ENCODE results near the gene GIPC1. TPM values are rescaled to one million over a fixed set of nuclear protein-coding genes. Genes with fewer than 3 reads are reported as not detected.

GIPC1 gene
- total RNA-seq, 1 experiment from 2014 or later, result 103 TPM

DNA sequence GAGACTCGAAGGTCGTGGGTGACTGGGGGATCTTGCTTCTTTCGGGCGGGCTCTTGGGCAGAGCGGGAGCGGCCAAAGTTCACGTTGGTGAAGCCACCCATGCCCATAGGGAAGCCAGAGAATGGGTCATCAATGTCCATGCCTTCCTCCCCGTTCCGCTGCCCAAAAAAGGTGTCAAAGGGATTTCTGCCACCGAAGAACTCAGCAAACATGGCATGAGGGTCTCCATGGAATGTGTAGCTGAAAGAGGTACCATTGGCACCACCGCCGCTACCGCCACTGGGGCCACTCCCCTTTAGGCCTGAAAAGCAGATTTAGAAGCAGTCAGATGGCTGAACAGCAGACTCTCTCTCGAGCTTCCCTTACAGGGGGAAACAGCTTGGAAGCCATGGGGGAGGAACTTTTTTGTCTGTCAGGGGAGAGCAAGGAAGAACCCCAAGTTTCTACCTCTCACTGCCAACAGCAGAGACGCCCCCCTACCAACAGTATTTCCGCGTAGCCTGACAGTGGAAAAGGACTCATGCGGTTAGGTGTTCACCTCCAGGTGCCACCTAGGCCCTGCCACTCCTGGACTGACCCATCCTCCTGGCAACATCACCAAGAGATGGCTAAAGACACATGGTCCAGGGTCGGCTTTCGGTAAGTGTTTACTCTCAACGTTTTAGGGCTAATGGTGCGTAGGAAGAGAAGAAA is 21.0 kb upstream of the GIPC1 start:
- H3K79me2 ChIP-seq (ENCODE audit: insufficient read depth, low read length), result peaks cover 44% of the 10 kb centered on the region
- ChIA-PET POLR2A (interaction anchor here (0.7 to 4.7 kb wide), 3 partner anchors 9 to 34 kb away, joined by 3 to 112 read pairs (median 22); no protein-coding TSS in a partner anchor), RAD21 (ENCODE audit: low non-redundant PET in 1 of 2, low total read pairs in 2 of 2, uncharacterized antibody in 2 of 2, unreplicated experiment in 2 of 2) (interaction anchor here in 1 of 2 experiments (1.7 kb wide), 1 partner anchor 55 kb away, joined by 4 read pairs; the partner anchor contains the start of gene NDUFB7), CTCF (interaction anchor here (1.9 kb wide), 1 partner anchor 38 kb away, joined by 4 read pairs; no protein-coding TSS in a partner anchor)
- H4K20me1 ChIP-seq (ENCODE audit: insufficient read depth), result peaks cover 38% of the 10 kb centered on the region; the same call in 1 of the 2 replicates
- DNase-seq (ENCODE audit: low read depth, low spot score), result no peak
- peak overlapping the region; percentile 97 for H3K27ac ChIP-seq (ENCODE audit: low read depth, low read length)
- no peaks in the 10 kb centered on the region for H3K9me3 ChIP-seq (ENCODE audit: control insufficient read depth in 1 of 2, insufficient read depth in 1 of 2, low read depth in 1 of 2, low read length in 2 of 2)
- H3K9me2 ChIP-seq (ENCODE audit: insufficient read depth), result no peaks in the 10 kb centered on the region
- no peaks in the 10 kb centered on the region for H3K27me3 ChIP-seq (ENCODE audit: insufficient read depth, low read length)
- TF ChIP-seq CEBPB (IDR thresholded peaks at IDR 0.05; ENCODE audit: low read depth) (no peak), TCF7L2 (IDR thresholded peaks at IDR 0.05; ENCODE audit: borderline replicate concordance, extremely low read depth, insufficient read depth, insufficient read length) (no peak), EZH2 (IDR thresholded peaks at IDR 0.05) (no peak), POLR2A (IDR thresholded peaks at IDR 0.05; ENCODE audit: borderline replicate concordance, extremely low read depth, insufficient read depth, insufficient read length) (no peak), POLR2AphosphoS5 (IDR thresholded peaks at IDR 0.05; ENCODE audit: low read depth, low read length) (no peak), CBX3 (IDR thresholded peaks at IDR 0.05; ENCODE audit: low read depth) (no peak), SRF (IDR thresholded peaks at IDR 0.05; ENCODE audit: low read depth) (no peak), RAD21 (IDR thresholded peaks at IDR 0.05; ENCODE audit: low read depth) (no peak; the same call in 1 of the 2 replicates), JUND (IDR thresholded peaks at IDR 0.05) (no peak), SIN3A (IDR thresholded peaks at IDR 0.05; ENCODE audit: low read depth) (no peak), ELF1 (IDR thresholded peaks at IDR 0.05; ENCODE audit: borderline replicate concordance, low read depth) (no peak), YY1 (IDR thresholded peaks at IDR 0.05; ENCODE audit: extremely low read depth, insufficient replicate concordance, low read depth, low read length) (no peak)
- TF ChIP-seq, protein P1, sequence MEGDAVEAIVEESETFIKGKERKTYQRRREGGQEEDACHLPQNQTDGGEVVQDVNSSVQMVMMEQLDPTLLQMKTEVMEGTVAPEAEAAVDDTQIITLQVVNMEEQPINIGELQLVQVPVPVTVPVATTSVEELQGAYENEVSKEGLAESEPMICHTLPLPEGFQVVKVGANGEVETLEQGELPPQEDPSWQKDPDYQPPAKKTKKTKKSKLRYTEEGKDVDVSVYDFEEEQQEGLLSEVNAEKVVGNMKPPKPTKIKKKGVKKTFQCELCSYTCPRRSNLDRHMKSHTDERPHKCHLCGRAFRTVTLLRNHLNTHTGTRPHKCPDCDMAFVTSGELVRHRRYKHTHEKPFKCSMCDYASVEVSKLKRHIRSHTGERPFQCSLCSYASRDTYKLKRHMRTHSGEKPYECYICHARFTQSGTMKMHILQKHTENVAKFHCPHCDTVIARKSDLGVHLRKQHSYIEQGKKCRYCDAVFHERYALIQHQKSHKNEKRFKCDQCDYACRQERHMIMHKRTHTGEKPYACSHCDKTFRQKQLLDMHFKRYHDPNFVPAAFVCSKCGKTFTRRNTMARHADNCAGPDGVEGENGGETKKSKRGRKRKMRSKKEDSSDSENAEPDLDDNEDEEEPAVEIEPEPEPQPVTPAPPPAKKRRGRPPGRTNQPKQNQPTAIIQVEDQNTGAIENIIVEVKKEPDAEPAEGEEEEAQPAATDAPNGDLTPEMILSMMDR (IDR thresholded peaks at IDR 0.05 in 2 of 3, conservative IDR thresholded peaks at IDR 0.05 in 1 of 3; ENCODE audit: borderline replicate concordance in 1 of 3, insufficient read depth in 1 of 3, low read depth in 2 of 3, low read length in 2 of 3), result no peak
- no peak overlapping the region for H2AFZ ChIP-seq (ENCODE audit: low read depth, low read length, poor library complexity, severe bottlenecking)
- peaks cover 7 to 30% of the 10 kb centered on the region in 2 experiments; a peak in 3 of 4 replicates for H3K36me3 ChIP-seq (ENCODE audit: control insufficient read depth in 1 of 2, insufficient read depth in 2 of 2, low read length in 2 of 2)
- peak overlapping the region; percentile 99 for H3K9ac ChIP-seq (ENCODE audit: low read length)
- H3K4me1 ChIP-seq (ENCODE audit: control insufficient read depth in 1 of 2, insufficient read depth in 2 of 2, low read length in 2 of 2), result peaks cover 49 to 83% of the 10 kb centered on the region in 2 experiments
- peak overlapping the region; percentile 90 to 96 for H3K4me3 ChIP-seq (replicated peaks in 1 of 2; ENCODE audit: low read depth in 1 of 2, low read length in 2 of 2)
- TSS peak; percentile 58 for BruUV-seq (replicated peaks)
- intact Hi-C loops (cut with micrococcal nuclease), result no loop called here
- no peak for ATAC-seq
- peak overlapping the region; percentile 95 for H3K4me2 ChIP-seq (ENCODE audit: low read length)

All from HCT116 (cell line).